CD4-positive, alpha-beta T cell treated with Interleukin-17A for 1 hour (primary cell): ENCODE results near the gene SYNE4.
"Not testable (repeated sequence)": the region's sequence is repeated elsewhere in the genome, so short reads cannot be mapped to it uniquely, and the experiment has no call there.

Source experiments
- DNase-seq: peaks from one replicate; pipeline ENCODE4 v3.0.0-alpha.2; 2020

The SYNE4 gene

GRCh38 chr19:35987571-35987896, 21.1 kb downstream of the SYNE4 start:
- DNase-seq = no peak

- peak; percentile 9 for DNase-seq
Observed at GRCh38 chr19:35986664-35987570, 21.7 kb downstream of the SYNE4 start.

- DNase-seq = no peak
Observed at GRCh38 chr19:35986111-35986510, 22.5 kb downstream of the SYNE4 start.

GRCh38 chr19:35983177-35983576, 25.4 kb downstream of the SYNE4 start:
- no peak for DNase-seq

GRCh38 chr19:35980997-35981396, 27.6 kb downstream of the SYNE4 start:
- DNase-seq = not testable (repeated sequence)

GRCh38 chr19:35978832-35979365, 29.7 kb downstream of the SYNE4 start:
- no peak for DNase-seq

- DNase-seq = no peak
Observed at GRCh38 chr19:35978271-35978670, 30.3 kb downstream of the SYNE4 start.

GRCh38 chr19:35977446-35978222, 31.0 kb downstream of the SYNE4 start:
- peak; percentile 32 for DNase-seq

- no peak for DNase-seq
Observed at GRCh38 chr19:35975608-35976214, 32.9 kb downstream of the SYNE4 start.

- no peak for DNase-seq
Observed at GRCh38 chr19:35973487-35973886, 35.1 kb downstream of the SYNE4 start.

- peak; percentile 12 for DNase-seq
Observed at GRCh38 chr19:35966771-35967170, 41.8 kb downstream of the SYNE4 start.

GRCh38 chr19:35963514-35963913, 45.1 kb downstream of the SYNE4 start:
- peak; percentile 32 for DNase-seq

GRCh38 chr19:35960432-35960972, 48.1 kb downstream of the SYNE4 start:
- DNase-seq = no peak

GRCh38 chr19:35959968-35960320, 48.7 kb downstream of the SYNE4 start:
- no peak for DNase-seq

GRCh38 chr19:35959040-35959967, 49.3 kb downstream of the SYNE4 start:
- DNase-seq = peak; percentile 86

- no peak for DNase-seq
Observed at GRCh38 chr19:35958660-35959039, 50.0 kb downstream of the SYNE4 start.

- DNase-seq = not testable (repeated sequence)
Observed at GRCh38 chr19:35957411-35957810, 51.2 kb downstream of the SYNE4 start.

- no peak for DNase-seq
Observed at GRCh38 chr19:35955881-35956634, 52.6 kb downstream of the SYNE4 start.
